HG03565 (cell line): Measurements from ENCODE around the gene NEUROD4.

ENCODE experiments used
- ATAC-seq: cut with Tn5 transposase; IDR thresholded peaks from one replicate; pipeline ENCODE4 v1.9.1; 2021; ENCODE audit warnings: mild to moderate bottlenecking, moderate library complexity; ENCODE audit not compliant: unreplicated experiment

Gene NEUROD4

DNA sequence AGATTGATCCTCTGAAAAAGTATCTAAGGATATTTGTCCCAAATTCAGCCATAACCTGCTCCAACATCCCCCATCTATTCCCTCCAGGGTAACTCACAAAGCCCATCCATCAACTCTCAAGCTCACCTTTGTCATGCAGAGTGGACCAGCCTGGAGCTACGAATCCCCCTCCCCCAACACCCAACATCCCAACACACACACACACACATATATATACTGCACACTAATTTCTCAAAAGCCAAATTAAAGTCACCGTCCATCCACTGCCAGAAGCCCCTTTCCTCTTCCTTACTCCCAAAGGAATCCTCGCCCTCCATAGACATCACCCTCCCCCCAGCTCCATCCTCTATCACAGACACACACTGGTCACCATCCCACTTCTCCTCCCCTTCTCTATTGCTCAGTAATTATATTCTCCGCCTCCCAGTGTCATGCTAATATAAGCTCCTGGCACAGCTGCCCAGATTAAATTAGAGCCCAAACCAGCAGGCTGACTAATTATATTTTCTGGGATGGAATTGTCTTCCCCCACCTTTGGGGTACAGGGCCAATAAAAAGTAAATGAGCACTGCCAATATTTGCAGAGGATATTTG lies 21.7 kb upstream of the NEUROD4 start:
- no peak for ATAC-seq

DNA sequence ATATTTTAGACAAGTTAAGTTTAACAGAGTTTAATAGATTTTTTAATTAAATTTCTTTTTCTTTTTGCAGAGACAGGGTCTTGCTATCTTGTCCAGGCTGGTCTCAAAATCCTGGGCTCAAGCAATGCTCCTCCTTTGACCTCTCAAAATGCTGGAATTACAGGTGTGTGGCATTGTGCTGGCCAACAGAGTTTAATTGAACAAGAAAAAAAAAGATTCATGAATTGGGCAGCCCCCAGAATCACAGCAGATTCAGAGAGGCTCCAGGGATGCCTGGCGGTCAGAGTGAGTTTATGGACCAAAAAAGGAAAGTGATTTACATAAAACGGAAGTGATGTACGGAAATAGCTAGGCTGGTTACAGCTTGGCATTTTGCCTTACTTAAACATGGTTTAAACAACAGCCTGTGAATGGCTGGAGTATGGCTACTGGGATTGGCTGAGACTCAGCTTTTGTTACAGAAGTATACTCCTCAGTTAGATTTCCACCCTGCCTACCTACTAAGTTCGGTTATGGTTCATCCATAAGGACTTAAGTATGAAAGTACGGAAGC lies 20.7 kb upstream of the NEUROD4 start:
- no peak for ATAC-seq

DNA sequence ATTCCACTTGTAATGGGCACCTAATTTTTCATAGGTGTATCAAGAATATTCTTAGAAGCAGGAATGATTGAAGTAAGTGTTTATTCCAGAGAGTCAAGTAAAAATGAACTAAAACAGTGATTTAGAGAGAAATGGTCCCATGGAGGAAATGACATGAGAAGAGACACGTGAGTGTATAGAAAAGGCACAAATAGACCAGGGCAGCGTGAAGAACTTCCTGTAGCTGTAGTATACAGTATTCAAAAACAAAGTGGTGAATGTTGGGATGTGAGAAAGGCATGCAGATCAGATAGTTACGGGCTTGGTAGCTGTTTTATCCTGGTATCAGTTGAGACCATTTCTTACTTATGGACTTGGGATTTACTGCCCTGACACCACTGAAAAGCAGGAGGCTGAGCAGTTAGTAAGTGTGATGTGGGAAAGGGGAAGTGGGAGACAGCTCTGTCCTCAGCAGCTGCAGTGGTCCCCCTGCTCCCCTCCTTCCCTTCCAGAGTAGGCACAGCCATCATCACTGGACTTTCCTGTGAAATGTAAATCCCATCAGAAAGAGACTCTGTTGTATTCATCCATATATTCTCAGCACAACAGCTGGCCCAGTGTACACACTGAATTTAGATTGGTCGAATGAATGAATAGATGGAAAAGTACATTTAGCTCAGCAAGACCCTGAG lies 18.4 kb upstream of the NEUROD4 start:
- no peak for ATAC-seq

DNA sequence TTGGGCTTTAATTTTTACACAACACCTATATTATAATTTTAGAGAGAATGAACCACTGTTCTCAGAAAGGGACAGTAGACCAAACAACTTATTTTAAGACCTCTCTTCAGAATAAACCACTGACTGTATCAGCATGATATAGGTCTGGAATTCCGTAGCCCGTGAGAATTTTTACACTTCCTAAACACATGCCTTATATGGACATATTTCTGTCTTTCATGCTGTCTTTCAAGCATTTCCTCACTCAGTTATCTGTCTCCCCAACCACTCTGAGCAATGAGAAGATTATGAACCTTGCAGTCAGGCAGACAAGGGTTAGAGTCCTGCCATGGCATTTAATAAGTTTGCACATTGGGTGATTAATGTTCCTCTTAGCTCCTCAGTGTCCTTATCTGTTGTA lies 17.4 kb upstream of the NEUROD4 start:
- no peak for ATAC-seq

DNA sequence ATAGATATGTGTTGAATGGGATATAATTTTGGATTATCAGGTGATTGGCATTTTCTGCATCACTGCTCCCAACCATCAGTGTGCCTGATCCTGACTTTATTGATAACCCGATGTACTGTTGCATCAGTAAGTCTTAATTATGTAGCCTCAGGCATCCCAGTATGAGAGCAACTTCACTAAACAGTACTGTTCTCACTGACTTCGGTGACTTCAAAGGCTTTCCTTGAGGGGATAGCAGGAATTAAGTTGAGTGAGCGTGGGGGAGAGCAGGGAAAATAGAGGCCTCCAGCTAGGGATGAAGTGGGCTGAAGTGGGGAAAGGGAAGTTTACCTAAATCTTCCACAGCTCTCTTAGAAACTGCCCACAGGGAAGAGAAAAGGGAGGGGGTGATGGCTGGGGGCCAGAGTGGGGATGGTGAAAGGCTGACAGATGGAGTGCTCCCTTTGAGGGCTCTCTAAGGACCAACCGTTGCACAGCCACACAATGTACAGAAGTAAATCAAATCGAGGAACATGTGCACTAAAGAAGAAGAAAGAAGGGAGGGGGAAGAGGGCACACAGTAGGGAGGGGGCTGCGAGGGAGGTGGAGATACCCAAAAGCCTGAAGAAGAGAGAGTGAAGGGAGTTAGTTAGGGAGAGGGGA lies 10.7 kb upstream of the NEUROD4 start:
- ATAC-seq, result no peak

DNA sequence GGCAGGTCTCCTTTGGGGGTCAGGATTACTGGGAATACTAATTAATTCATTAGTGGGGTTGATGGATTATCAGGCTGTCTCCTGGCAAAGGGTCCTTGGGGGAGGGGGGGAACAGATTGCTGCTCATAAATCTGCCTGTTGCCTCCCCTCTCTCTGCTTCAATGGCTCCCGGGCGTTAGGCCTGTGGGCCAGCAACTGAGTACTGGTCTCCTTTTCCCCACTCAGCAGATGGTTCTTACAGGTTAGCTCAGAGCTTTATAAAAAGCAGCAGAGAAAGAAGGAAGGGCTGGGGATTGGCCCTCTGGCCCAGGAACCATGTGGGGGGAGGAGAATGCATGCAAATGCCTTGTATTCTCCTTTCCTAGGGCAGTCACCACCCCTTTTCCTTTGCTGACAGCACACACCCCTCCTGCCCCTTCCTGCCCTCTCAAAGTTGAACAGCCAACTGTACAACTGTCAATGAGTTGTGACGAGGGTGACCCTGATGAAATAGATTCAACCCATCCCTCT lies 2.3 kb upstream of the NEUROD4 start:
- ATAC-seq, result no peak

DNA sequence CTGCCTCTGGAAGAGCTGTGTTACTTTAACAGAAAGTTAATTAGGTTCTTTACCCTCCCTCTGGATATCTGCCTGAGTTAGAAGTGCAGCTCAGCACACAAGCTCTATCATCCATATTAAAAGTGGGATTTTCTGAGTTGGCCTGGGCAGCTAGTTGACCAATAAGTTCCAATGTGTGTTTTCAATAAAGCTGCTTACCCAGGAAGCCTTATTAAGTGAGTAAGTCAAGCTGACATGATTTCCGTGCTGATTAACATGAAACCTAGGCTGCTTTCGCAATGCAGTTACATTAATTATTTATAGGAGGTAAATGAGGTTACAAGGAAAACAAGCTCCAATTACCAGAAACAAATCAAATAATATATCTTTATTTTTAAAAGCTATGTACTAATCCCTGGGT lies 4.8 kb downstream of the NEUROD4 start:
- ATAC-seq, result no peak

DNA sequence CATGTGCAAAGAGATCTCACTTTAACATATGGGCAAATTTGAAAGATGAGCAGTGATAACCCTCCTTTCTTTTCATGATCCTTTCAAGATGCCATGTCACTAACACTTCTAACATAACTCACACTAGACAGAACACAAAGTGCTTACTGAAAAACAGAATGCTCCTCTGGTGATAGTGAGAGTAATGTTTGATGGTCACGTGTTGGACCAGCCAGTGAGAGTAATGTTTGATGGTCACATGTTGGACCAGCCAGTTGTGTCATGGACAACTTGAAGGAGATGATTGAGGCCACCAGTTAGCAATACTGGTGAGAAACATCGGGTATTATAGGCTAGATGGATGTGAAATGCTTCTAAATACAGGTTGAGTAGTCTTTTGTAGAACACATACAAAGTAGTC lies 5.7 kb downstream of the NEUROD4 start:
- no peak for ATAC-seq

DNA sequence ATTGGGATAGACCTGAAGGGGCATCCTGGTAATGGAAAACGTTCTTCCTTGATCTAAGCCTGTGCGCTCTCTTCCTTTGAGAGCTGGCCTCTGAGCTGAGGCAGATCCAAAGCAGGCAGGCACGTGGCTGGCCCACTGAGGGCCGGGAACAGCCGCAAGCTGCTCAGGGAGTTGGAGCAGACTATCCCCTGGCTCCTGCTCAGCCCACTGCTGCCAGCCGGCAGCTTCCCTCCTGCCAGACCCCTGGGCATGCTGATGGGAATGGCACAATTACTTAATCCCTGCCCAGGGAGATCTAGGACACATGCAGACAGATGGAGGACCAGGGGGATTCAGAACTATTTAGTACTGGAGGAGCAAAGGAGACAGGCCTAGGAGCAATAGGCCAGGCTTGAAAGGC lies 14.4 kb downstream of the NEUROD4 start:
- no peak for ATAC-seq

DNA sequence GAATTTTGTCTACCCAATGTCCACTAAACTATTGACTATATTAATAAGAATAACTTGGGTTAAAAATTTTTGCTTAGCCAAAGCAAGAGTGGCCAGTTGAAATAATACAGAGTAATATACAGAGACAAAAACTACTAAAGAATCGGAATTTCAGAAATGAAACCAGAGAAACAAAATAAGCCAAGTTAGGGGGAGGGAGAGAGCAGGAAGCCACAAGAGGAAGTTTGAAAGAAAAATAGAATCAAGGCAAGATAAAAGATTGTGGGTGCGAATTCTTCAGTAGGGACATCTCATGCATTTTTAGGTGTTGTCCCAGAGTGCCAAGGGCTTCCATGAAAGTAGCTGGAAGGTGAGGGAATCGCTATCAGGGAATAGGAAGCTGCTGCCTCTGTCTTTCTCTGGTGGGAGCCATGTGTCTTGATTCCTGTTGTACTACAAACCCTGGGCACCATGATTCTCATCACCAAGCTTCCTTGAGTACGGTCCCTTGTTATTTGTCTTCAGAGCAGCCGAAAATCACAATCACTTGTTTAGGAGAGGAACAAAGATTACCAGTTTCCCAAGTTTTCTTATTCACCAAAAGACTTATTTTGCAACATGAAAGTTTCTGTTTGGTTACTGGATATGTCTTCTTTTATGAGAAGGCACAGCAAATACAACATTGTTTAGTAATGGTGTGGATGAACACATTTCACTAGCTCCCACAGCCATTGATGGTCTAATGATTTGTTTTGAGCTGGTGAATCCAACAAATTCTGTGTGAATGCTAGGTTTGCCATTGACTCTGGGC lies 16.7 kb downstream of the NEUROD4 start:
- no peak for ATAC-seq

DNA sequence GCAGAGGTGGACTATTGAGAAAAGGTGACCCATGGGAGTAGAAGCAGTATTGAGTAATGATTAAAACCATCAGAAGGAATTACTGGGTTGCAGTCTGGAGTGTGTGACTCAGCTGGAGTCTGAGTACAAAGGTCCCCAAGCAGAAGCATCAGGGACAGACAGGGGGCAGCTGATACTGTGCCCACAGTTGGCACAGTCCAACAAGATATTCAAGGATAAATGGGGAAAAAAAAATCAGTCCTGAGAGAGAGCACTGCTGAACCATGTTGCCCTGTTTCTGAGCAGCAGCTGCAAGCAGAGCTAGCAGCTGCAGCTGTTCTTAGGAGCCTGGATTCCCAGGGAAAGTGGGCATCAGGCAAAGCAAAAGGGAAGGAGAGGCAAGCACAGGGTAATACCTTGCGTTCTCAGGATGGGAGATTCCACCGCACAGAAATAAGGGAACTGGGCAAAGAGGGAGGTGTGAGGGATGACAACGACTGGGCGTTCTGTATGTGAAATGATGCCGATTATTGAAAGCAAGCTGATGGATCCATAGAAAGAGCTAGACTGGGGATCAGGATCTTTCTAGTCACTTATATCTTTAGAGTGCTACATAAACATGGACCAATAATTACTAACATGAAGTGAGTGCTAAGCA lies 17.7 kb downstream of the NEUROD4 start:
- no peak for ATAC-seq

DNA sequence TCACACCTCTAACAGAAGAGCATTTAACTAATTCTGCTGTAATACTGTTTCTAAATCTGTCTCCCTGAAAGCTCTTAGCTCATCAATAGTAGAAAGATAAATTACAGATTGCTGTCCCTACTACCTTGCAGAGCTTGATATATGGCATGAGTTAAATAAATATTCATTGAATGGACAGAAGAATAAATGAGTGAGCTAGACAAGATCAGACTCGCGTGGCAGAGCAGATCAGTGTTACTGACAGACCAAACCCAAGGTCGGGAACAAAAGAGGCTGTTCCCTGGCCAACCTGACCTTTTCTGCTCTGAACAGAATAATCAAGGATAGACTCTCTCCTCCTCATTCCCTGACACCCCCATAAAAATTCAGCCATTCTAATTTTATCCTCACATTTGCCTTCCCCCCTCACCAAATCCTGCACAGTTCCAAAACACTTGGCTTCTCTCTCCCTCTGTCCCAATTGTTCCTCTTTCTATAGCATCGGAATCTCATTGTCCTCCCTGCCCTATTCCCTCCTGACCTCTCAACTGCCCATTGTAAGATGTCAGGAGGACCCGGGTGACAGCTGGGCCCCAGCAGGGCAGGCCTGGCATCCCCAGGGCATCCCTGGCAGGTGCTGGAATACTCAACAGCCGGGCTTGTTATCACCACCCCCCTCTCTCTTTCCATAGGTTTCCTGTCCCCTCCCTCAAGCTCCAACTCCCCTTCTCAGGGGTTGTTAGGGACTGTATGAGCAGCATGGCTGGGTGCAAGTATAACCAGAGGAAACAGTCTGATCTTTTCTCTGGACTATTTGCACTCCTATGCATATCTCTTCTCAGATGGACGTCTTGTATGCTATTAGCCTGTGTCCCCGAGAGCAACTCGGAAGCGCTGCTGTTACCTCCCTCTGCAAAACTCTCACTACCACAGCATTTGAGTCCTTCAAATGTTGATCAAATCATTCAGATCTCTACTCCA lies 19.9 kb downstream of the NEUROD4 start:
- no peak for ATAC-seq

DNA sequence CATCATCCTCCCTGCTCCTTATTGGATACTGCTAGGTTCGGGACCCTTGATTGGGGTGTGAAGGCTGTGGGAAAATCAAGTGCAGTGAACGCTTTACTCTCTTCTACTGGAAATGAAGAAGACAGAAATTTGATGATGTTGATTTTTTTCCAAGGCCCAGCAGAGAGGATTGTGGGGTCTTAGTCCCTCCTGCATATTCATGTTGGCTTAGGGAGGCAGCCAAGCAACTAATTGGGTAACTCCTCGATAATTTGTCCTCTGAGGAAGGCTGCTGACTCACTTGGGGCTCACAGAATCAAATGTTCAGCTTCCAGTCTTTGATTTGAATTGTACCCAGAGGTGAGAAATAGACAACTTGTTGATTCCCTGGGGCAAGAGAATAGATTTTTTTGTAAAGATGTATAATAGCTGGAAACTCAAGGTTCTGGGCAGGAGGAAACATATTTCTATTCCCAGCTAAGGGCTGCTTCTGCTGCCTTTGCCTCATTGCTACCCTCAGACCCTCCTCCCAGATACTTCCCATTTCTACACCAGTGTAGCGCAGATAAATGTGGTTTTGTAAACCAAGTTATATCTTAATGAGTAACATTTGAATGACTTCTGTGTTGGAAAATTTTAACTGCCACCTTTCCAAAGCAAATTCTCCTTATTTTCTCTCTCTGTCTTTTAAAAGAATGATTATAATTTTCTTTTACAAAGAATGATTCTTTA lies 21.7 kb downstream of the NEUROD4 start:
- ATAC-seq, result no peak

DNA sequence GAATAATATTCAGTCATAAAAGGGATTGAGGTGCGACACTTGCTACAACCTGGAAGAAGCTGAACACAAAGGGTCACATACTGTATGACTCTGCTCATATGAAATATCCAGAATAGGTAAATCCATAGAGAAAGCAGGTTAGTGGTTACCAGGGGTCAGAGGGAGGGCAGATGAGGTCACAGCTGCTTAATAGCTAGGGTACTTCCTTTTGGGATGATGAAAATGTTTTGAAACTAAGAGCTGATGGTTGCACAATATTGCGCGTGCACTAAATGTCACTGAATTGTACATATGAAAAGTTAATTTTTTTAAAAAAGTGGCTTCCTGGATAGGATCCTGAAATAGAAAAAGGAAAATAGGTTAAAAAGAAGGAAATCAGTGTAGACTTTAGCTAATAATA lies 23.8 kb downstream of the NEUROD4 start:
- no peak for ATAC-seq

DNA sequence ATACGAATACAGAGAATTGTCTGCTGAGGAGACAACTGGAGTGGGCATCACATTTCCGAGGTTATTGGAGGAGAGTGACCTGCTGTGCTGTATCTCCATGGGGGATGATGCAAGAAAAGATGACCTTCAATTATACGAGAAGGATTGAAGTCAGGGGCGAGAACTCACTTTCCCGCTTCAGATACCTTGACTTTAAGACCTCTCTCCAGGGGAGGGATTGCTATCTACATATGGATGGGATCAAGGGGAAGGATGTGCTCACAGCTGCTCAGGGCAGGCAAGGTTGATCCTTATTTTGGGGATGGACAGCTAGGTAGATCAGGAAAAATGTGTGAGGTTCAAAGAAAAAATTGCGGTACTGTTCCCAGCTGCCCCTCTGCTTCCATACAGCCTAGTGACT lies 24.4 kb downstream of the NEUROD4 start:
- no peak for ATAC-seq

DNA sequence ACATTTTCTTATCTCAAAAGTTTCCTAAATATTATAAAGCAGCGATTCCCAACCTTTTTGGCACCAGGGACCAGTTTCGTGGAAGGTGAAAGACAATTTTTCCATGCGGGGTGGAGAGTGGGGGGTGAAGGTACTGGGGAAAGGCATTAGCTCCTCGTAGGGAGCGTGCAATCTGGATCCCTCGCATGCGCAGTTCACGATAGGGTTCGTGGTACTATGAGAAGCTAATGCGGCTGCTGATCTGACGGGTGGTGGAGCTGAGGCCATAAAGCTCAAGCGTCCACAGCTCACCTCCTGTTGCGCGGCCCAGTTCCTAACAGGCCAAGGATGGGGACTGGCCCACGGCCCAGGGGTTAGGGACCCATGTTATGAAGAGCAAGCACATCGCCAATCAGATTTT lies 29.9 kb downstream of the NEUROD4 start:
- no peak for ATAC-seq

DNA sequence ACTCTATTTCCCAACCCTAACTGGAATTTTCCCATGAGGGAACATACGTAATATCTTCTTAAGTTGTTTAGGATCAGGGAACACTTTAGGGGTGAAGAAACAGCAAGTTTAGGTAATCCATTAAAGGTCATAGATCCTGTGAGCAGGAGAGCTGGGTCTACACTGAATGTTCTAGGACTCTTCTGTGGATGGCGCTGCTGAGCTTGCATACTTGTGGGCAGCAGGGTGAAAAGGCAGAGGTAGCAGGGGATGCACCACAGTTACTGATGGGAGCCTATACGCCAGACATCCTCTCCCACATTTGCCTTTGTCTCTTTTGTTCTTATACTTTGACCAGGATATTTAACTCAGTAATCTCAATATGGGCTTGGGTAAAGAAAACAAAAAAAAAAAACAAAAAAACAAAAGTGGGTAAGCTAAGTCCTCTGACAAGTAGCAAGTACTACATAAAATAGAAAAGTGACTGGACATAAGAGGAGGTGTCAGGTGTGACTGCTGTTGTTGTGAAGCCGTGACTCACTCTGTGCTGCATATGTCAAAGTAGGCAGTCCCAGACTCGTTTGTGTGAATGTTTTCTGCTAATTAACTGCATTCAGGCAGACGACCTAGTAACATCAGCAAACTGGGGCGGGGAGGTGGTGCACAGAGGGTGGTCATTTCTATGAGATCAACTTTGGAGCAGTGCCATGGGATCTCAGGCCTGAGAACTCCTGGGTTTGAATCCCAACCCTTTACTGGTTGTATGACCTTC lies 31.6 kb downstream of the NEUROD4 start:
- ATAC-seq, result no peak

DNA sequence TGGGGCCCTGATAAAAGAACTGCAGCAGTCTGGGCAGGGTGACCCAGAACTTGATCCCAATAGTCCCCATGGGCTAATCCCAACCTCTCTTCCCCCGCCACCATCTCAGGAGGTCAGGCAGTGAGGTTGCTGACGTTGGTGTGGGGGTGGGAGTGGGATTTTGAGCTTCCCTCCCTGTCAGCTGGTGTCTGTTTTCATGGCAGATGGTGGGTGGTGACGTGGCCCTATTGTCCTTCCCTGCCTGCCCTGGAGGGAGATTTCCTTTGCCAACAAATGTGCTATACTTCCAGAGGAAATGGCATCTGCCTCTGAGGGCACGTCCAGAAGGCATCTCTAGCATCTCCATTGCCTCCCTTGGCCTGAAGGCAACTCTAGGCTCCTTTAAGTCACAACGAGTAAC lies 37.7 kb downstream of the NEUROD4 start:
- ATAC-seq, result no peak
